Measurements from ENCODE around the gene PIK3C2A. TPM values are rescaled to one million over a fixed set of nuclear protein-coding genes. Genes with fewer than 3 reads are reported as not detected.

Gene PIK3C2A
- total and polyA plus RNA-seq, 10 of the 15 experiments (the other 5 are each of a cell fraction or from before 2014, with no cell fraction given): 1.6 to 20.6 (median 9.1) TPM

DNA sequence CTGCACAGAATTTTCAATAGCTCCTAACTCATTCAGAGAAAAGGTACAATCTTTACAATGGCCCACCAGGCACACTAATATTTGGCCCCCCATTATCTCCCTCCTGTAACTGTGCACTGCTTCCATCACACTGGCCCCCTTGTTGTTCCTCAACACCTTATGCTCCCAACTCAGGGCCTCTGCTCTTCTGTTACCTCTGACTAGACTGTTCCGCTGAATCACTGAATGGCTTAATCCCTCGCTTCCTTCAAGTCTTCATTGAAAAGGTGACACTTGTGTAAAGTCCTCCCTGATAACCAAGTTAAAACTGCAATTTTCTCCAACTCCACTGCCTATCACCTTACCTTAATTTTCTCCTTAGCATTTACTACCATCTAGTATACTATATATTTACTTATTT lies 21.8 kb downstream of the PIK3C2A start:
- H3K27ac ChIP-seq (ENCODE audit: control insufficient read depth, insufficient read depth): no peak overlapping the region
- peaks cover 5% of the 10 kb centered on the region; the same call in 1 of the 2 replicates for H3K4me1 ChIP-seq (ENCODE audit: control insufficient read depth, insufficient read depth, low read length)
- intact Hi-C loops (cut with micrococcal nuclease; ENCODE audit: unreplicated experiment): no loop called here
- H3K79me2 ChIP-seq (ENCODE audit: control insufficient read depth, insufficient read depth, low read length): no peaks in the 10 kb centered on the region; the same call in 1 of the 2 replicates
- H3K27me3 ChIP-seq (replicated peaks in 1 of 2; ENCODE audit: control insufficient read depth in 2 of 2, insufficient read depth in 2 of 2, low read length in 1 of 2): no peaks in the 10 kb centered on the region
- H4K20me1 ChIP-seq (ENCODE audit: control insufficient read depth, insufficient read depth): no peaks in the 10 kb centered on the region
- H2AFZ ChIP-seq (ENCODE audit: control insufficient read depth, low read depth, low read length): no peak overlapping the region
- ChIA-PET SMC1A (ENCODE audit: uncharacterized antibody, unreplicated experiment) (interaction anchor here (1.5 kb wide), 1 partner anchor 32 kb away, joined by 3 read pairs; no protein-coding TSS in a partner anchor), CTCF (interaction anchor here (1.0 kb wide), 1 partner anchor 11 kb away, joined by 3 read pairs; no protein-coding TSS in a partner anchor), RAD21 (ENCODE audit: unreplicated experiment) (no interaction called here), POLR2A (no interaction called here)
- ATAC-seq: no peak
- no peak overlapping the region for H3K4me2 ChIP-seq (ENCODE audit: control insufficient read depth, insufficient read depth)
- FAIRE-seq: no peak
- TF ChIP-seq SMAD1 (IDR thresholded peaks at IDR 0.05; ENCODE audit: low read depth, partially characterized antibody) (no peak), RB1 (IDR thresholded peaks at IDR 0.05; ENCODE audit: borderline replicate concordance) (no peak)
- TF ChIP-seq, protein P1, sequence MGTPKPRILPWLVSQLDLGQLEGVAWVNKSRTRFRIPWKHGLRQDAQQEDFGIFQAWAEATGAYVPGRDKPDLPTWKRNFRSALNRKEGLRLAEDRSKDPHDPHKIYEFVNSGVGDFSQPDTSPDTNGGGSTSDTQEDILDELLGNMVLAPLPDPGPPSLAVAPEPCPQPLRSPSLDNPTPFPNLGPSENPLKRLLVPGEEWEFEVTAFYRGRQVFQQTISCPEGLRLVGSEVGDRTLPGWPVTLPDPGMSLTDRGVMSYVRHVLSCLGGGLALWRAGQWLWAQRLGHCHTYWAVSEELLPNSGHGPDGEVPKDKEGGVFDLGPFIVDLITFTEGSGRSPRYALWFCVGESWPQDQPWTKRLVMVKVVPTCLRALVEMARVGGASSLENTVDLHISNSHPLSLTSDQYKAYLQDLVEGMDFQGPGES (IDR thresholded peaks at IDR 0.05): no peak
- H3K9ac ChIP-seq (ENCODE audit: control insufficient read depth, insufficient read depth, low read length): no peak overlapping the region
- in situ Hi-C loops (cut with MboI): no loop called here
- WGBS (ENCODE audit: insufficient coverage, insufficient replicate concordance, low lambda C conversion rate, missing lambda C conversion rate): 100% methylated on average over 2 of the region's 2 CpGs
- no peaks in the 10 kb centered on the region for H3K9me3 ChIP-seq (replicated peaks; ENCODE audit: control insufficient read depth, insufficient read depth, low read length)
- BruUV-seq (replicated peaks): no TSS peak
- no peaks in the 10 kb centered on the region for H3K36me3 ChIP-seq (ENCODE audit: control insufficient read depth in 2 of 2, insufficient read depth in 2 of 2, low read length in 1 of 2)
- H3K4me3 ChIP-seq: no peak overlapping the region
- DNase-seq (ENCODE audit: low read depth, low spot score): no peak

- H3K4me1 ChIP-seq (ENCODE audit: control insufficient read depth, insufficient read depth, low read length): peaks cover 5% of the 10 kb centered on the region; the same call in 1 of the 2 replicates
- 76% methylated on average over 2 of the region's 2 CpGs for WGBS (ENCODE audit: insufficient coverage, insufficient replicate concordance, low lambda C conversion rate, missing lambda C conversion rate)
- no peaks in the 10 kb centered on the region for H4K20me1 ChIP-seq (ENCODE audit: control insufficient read depth, insufficient read depth)
- intact Hi-C loops (cut with micrococcal nuclease; ENCODE audit: unreplicated experiment): no loop called here
- H3K4me3 ChIP-seq: no peak overlapping the region
- ATAC-seq: no peak
- H3K9me3 ChIP-seq (replicated peaks; ENCODE audit: control insufficient read depth, insufficient read depth, low read length): no peaks in the 10 kb centered on the region
- no peak for DNase-seq (ENCODE audit: low read depth, low spot score)
- no peak overlapping the region for H3K27ac ChIP-seq (ENCODE audit: control insufficient read depth, insufficient read depth)
- in situ Hi-C loops (cut with MboI): no loop called here
- no peak overlapping the region for H3K9ac ChIP-seq (ENCODE audit: control insufficient read depth, insufficient read depth, low read length)
- H3K36me3 ChIP-seq (ENCODE audit: control insufficient read depth in 2 of 2, insufficient read depth in 2 of 2, low read length in 1 of 2): no peaks in the 10 kb centered on the region
- no TSS peak for BruUV-seq (replicated peaks)
- no peaks in the 10 kb centered on the region; the same call in none of the 2 replicates for H3K79me2 ChIP-seq (ENCODE audit: control insufficient read depth, insufficient read depth, low read length)
- ChIA-PET RAD21 (ENCODE audit: unreplicated experiment) (no interaction called here), CTCF (interaction anchor here (0.6 to 1.0 kb wide), 3 partner anchors 11 to 414 kb away, joined by 3 to 5 read pairs (median 4); no protein-coding TSS in a partner anchor), SMC1A (ENCODE audit: uncharacterized antibody, unreplicated experiment) (interaction anchor here (1.2 to 1.5 kb wide), 2 partner anchors 31 to 398 kb away, joined by 3 read pairs; no protein-coding TSS in a partner anchor), POLR2A (interaction anchor here (0.9 kb wide), 1 partner anchor 9 kb away, joined by 3 read pairs; no protein-coding TSS in a partner anchor)
- H2AFZ ChIP-seq (ENCODE audit: control insufficient read depth, low read depth, low read length): no peak overlapping the region
- no peak overlapping the region for H3K4me2 ChIP-seq (ENCODE audit: control insufficient read depth, insufficient read depth)
- no peak for TF ChIP-seq ZNF622 (IDR thresholded peaks at IDR 0.05)
- TF ChIP-seq NBN (IDR thresholded peaks at IDR 0.05): no peak
- TF ChIP-seq KLF5 (IDR thresholded peaks at IDR 0.05; ENCODE audit: partially characterized antibody): no peak
- TF ChIP-seq, protein P2, sequence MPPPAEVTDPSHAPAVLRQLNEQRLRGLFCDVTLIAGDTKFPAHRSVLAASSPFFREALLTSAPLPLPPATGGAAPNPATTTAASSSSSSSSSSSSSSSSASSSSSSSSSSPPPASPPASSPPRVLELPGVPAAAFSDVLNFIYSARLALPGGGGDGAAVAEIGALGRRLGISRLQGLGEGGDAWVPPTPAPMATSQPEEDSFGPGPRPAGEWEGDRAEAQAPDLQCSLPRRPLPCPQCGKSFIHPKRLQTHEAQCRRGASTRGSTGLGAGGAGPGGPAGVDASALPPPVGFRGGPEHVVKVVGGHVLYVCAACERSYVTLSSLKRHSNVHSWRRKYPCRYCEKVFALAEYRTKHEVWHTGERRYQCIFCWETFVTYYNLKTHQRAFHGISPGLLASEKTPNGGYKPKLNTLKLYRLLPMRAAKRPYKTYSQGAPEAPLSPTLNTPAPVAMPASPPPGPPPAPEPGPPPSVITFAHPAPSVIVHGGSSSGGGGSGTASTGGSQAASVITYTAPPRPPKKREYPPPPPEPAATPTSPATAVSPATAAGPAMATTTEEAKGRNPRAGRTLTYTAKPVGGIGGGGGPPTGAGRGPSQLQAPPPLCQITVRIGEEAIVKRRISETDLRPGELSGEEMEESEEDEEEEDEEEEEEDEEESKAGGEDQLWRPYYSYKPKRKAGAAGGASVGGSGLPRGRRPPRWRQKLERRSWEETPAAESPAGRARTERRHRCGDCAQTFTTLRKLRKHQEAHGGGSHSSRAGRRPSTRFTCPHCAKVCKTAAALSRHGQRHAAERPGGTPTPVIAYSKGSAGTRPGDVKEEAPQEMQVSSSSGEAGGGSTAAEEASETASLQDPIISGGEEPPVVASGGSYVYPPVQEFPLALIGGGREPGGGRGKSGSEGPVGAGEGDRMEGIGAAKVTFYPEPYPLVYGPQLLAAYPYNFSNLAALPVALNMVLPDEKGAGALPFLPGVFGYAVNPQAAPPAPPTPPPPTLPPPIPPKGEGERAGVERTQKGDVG (CRISPR knock-in tag; IDR thresholded peaks at IDR 0.05): no peak
- TF ChIP-seq PAX8 (IDR thresholded peaks at IDR 0.05): no peak
- no peak for TF ChIP-seq JUNB (IDR thresholded peaks at IDR 0.05)
- TF ChIP-seq WRNIP1 (IDR thresholded peaks at IDR 0.05; ENCODE audit: borderline replicate concordance, low read depth, low read length): no peak
- no peak for TF ChIP-seq SIX5 (IDR thresholded peaks at IDR 0.05; ENCODE audit: low read depth, low read length, severe bottlenecking)
- no peak for TF ChIP-seq DPF2 (IDR thresholded peaks at IDR 0.05)
- no peak for FAIRE-seq
- H3K27me3 ChIP-seq (replicated peaks in 1 of 2; ENCODE audit: control insufficient read depth in 2 of 2, insufficient read depth in 2 of 2, low read length in 1 of 2): no peaks in the 10 kb centered on the region
Observed at GRCh38 chr11:17184882-17185587, 22.8 kb downstream of the PIK3C2A start.

Data from GM12878 (cell line).